D341Med (cell line): Measurements from ENCODE around the gene ERN2.
"Not testable (repeated sequence)": the region's sequence is repeated elsewhere in the genome, so short reads cannot be mapped to it uniquely, and the experiment has no call there.

Source experiments
- DNase-seq: peaks from one replicate; pipeline ENCODE4 v3.0.0; 2012; ENCODE audit warnings: low spot score

Gene ERN2

DNA sequence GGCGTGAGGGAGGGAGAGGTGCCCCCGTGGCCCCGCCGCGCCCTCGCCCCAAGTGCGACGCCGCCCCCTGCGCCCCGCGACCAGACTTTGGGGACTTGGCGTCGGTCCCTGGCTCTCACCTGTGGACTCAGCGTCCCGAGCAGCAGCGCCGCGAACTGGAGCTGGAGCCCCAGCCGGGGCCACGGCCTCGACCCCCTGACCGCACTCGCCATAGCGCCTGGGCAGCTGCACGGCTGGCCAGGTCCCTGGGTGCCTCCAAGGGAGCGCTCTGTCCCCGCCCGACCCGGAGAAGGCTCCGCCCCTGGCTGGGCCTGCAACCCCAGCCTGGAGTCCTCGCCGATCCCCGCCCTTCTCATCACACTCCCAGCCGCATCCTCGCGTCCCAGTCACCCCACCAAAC, at the start of gene ERN2:
Gene ERN2 (minus strand): TSS at position 247 of the 400 bp plus-strand sequence. CDS start 35 bp downstream, at position 212.
- no peak for DNase-seq

DNA sequence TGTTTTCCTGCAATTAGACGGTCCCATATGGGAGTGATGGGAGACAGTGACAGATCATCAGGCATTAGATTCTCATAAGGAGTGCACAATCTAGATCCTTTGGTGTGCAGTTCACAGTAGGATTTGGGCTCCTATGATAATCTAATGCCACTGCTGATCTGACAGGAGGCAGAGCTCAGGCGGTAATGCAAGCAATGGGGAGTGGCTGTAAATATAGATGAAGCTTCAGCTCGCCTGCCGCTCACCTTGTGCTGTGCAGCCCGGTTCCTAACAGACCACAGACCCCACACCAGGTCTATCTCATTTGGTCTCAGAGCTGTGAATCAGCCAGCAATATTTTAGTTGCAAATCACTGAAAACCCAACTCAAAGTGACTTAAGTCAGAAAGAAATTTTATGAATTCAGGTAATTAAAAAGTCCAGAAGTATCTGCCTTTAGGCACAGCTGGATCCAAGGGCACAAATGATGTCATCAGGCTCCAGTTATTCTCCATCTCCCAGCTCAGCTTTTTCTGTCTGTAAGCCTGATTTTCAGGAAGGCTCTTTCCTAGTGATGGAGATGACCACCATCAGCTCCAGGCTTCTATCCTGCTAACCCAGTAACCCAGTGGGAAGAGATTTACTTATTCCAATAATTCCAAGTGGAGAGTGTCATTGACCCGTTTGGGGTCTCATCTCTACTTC, 45.1 kb upstream of the ERN2 start:
- DNase-seq = no peak

DNA sequence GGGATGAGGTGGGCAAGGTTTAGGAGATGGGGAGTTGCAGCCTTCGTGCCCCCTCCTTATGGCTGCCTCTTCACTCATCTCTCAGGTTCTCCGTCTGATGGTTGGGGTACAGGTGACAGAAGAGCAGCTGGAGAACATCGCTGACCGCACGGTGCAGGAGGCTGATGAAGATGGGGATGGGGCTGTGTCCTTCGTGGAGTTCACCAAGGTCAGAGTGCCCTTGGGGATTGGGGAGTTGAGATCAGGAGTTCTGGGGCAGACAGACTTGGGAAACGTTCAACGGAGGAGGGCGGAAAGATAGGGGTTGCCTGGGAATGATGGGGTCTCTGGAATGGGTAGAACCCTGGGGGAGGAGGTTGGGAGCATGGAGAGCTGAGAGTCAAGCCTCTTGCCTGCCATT, 44.1 kb upstream of the ERN2 start:
- DNase-seq = no peak

DNA sequence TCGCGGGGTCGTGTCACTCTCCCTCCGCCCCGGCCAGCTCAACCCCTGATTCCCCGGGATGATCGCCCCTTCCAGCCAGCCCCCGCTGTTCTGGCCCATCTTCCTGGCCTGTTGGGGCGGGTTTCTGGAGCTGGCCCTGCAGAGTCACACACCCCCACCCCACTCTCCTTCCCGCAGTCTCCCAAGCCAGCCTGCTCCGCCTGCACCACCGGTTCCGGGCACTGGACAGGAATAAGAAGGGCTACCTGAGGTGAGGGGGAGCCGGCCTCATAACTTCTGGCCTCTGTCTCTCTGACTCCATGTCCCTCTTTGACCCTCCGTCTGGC, 42.4 kb upstream of the ERN2 start:
- DNase-seq = no peak

DNA sequence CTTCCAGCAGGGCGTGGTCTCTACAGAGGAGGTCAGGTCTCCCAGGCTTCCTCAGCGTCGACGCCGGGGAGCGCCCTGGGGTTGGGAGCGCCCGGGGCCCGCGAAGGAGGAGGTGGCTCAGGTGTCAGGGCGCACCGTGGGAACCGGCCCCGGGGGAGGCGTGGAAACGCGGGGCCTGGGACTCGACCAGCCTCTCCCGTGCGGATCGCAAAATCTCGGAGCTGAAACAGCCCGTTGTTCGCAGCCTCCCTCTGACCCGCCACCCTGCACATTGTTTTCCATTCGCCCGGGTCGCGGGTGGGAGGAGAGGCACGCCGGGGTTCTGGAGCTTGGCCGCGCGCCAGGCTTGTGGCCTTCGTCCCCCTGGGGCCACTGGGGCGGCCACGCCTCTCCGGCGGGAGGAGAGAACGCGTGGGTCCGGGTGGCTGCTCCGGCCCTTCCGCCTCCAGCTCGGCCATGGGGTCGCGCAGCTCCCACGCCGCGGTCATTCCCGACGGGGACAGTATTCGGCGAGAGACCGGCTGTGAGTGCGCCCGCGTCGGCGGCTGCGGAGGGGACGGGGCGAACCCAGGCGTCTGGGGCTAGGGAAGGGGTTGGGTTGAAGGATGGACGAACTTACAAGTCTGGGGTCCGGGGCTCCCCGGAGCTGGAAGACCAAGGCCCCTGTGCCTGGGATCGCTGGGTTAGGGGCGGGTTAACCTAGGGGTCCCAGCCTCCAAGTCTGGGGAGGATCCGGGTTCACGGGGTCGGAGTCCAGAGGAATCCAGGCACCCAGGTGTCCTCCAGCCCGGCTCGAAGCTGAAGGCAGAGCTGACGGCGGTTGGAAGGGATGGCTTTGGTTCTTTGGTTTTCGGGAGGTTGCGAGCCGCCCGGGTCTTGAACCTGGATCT, 41.8 kb upstream of the ERN2 start, which contains the start of gene CHP2:
Gene CHP2 (plus strand): TSS at position 433 of the 890 bp plus-strand sequence. CDS start 24 bp downstream, at position 457.
- peak; percentile 43 for DNase-seq

DNA sequence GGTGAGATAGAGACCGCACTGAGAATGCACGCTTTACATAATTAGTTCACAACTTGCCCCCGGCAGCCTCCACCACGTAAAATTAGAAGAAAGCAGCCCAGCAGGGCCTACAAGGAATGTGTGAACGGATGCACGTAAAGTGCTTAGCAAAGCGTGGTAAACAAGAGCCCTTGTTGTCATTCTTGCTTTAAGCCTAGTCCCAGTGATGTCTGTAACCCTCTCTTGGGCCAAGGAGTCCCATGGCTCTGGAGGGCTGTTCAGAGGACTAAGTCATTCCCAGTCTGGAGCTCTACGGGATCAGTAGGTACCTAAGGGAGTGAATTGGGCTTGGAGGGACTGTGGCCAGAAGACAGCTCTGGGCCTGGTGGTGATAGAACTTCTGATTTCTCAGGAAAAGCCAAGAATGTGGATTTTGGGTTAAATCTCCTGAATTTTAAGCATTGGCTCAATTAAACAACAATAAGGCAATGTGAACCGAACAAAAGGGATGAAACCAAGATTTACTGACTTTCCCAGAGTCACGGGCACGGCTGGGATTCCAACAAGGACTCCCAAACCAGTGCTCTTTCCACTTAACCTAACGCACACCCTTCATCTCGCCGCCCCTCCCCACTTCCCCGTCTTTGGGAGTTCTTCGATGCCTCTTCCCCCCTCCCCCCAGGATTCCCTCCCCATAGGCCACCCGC, 41.0 kb upstream of the ERN2 start:
- no peak for DNase-seq

DNA sequence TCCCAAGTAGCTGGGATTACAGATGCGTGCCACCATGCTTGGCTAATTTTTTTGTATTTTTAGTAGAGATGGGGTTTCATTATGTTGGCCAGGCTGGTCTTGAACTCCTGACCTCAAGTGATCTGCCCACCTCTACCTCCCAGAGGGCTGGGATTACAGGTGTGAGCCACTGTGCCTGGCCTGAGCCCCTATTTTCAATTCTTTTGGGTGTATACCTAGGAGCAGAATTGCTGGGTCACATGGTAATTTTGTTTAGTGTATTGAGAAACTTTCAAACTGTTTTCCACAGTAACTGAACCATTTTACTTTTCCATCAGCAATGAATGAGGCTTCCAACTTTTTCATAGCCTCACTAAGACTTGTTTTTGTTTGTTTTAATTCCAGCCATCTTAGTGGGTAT, 38.0 kb upstream of the ERN2 start:
- not testable (repeated sequence) for DNase-seq

DNA sequence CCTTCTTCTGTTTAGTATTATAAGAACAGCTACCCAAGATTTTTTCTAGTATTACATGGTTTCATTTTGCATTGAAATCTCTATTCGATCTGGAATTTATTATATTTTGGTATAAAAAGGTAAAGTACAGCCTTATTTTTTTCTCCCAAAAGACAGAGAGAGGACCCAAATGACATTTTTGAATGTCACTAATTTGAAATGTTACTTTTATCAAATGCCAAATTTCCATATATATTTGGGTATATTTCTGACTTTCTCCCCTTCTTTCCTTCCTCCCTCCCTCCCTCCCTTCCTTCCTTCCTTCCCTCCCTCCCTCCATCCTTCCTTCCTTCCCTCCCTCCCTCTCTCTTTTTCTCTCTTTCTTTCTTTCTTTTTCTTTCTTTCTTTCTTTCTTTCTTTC, 35.6 kb upstream of the ERN2 start:
- DNase-seq = no peak

DNA sequence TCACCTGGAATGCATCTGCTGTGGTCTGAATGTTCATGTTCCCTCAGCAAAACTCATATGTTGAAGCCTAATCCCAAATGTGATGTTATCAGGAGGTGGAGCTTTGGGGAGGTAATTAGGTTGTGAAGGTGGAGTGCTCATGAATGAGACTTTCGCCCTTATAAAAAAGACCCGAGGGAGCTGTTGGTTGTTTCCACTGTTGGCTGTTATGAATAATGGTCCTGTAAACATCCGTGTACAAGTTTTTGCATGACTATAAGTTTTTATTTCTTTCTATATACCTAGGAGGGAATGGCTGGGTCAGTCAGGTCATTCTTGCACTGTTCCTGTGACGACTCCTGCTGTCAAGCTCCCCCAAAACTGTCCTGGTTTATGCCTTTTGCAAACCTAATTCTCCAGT, 32.2 kb upstream of the ERN2 start:
- no peak for DNase-seq

DNA sequence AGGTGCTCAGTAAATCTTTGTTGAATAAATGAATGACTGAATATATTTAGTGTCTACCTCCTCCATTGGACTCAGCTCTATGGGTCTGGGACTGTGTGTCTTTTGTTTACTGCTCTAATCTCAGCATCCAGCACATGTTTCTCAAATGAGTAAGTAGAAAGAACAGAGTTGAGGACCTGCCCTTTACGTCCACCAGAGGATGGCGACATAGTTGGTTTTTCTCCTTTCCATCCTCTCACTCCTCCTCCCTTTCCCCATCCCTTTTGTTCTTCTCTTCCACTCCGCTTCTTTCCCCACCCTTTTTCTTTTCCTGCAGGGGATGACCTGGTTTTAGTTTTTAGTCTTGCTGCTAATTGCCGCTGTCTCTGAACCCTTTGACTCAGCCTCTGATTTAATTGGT, 29.7 kb upstream of the ERN2 start:
- DNase-seq = no peak

DNA sequence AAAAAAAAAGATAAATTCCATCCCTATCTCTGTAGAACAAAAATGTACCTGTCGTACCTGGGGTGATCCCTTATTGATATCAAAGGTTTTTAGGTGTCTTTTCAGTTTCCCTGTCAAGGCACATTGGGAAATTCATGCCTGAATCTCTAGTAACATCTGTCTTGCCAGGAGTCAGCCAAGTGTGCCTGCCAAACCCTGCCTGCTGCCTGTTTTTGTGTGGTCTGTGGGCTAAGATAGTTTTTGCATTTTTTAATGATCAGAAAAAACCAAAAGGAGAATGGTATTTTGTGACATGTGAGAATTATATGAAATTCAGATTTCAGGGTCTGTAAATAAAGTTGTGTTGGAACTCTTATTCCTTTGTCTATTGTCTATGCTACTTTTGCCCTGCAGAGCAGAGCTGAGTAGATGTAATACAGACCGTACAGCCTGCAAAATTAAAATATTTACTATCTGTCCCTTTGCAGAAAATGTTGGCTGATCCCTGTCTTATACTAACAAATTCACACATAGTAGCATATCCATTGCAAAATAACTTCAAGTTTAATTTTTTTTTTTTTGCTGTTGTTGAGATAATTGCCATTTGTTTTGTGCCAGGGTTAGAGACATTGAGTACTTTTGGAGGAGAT, 28.8 kb upstream of the ERN2 start:
- DNase-seq = no peak

DNA sequence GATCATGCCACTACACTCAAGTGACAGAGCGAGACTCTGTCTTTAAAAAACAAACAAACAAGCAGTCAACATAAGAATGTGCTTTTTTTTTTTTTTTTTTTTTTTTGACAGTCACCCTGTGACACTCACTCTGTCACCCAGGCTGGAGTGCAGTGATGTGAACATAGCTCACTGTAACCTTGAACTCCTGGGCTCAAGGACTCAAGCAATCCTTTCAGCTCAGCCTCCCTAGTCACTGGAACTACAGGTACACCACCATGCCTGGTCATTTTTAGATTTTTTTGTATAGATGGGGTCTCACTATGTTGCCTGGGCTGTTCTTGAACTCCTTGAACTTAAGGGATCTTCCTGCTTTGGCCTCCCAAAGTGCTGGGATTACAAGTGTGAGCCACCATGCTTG, 26.5 kb upstream of the ERN2 start:
- DNase-seq = no peak

DNA sequence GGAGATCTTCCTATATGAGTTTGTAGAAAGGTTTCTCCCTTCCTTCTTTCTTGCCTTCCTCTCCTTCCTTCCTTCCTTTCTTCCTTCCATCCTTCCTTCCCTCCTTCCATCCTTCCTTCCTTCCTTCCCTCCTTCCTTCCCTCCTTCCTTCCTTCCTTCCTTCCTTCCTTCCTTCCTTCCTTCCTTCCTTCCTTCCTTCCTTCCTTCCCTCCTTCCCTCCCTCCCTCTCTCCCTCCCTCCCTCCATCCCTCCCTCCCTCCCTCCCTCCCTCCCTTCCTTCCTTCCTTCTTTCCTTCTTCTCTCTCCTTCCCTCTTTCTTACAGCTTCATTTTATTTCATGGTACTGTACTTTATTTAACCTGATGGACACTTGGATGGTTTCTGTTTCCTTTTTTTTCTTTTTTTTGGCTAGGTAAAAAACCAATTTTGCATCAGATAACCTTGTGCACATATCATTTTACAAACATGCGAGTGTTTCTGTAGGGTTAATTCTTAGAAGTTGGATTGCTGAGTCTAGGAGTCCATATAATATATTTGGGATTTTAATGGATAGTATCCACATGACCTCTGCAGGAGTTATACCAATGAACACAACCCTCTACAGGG, 24.5 kb upstream of the ERN2 start:
- not testable (repeated sequence) for DNase-seq

DNA sequence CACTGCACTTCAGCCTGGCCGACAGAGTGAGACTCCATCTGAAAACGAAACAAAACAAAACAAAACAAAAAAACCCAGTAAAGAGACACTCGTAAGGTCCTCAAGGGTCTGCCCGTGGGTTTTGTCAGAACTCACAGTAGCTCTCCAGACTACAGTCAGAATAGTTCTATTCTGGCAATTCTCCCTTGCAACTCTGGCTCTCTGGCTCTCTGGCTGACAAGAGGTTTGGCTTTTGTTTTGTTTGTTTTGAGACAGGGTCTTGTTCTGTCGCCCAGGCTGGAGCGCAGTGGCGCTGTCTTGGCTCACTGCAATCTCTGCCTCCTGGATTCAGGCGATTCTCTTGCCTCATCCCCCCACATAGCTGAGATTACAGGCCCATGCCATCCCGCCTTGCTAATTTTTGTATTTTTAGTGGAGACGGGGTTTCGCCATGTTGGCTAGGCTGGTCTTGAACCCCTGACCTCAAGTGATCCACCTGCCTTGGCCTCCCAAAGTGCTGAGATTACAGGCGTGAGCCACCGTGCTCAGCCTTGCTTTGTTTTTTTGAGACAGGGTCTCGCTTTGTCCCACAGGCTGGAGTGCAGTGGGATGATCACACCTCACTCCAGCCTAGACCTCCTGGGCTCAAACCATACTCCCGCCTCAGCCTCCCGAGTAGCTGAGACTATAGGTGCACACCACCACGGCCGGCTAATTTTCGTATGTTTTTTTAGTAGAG, 21.3 kb upstream of the ERN2 start:
- no peak for DNase-seq

DNA sequence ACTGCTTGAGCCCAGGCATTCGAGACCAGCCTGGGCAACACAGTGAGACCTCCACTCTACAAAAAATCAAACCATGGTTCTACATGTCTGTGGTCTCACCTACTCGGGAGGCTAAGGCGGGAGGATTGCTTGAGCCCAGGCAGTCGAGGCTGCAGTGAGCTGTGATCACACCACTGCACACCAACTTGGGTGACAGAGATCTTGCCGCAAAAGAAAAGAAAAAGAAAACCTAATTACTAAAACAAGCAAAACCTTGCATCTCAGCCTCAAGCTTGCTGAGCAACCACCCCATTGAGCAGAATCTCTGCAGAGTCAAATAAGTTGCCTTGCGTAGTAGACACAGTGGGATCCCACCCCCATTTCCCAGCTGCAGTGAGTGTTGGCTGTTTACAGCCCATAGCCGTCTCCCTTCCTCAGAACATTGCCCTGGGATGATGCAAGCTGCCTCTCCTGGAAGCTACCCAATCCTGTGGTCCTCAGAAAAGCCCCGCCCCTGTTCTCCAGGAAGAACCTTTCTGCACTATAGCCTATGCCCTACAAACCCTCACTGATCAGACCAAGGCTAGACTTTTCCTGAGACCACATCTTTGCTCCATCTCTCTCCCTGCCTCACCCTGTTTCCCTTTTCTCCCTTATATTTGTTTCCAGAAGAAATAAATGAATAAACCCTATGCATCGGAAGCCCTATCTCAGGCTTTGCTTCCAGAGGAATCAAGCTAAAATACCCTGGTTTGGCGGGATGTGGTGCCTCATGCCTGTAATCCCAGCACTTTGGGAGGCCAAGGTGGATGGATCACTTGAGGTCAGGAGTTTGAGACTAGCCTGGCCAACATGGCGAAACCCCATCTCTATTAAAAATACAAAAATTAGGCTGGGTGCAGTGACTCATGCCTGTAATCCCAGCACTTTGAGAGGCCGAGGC, 16.7 kb upstream of the ERN2 start:
- DNase-seq = no peak

DNA sequence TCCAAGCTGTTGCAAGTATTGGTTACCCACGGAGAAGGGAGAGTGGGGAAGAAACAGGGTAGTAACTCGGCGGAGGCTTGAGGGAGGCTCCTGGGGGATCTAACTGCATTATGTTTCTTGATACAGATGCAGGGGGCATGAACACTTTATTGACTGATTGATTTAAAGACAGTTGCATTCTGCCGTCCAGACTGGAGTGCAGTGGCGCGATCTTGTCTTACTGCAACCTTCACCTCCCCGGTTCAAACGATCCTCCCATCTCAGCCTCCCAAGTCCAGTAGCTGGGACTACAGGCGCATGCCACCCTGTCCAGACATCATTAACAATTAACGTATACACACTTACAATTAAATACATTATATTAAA, 15.1 kb upstream of the ERN2 start:
- DNase-seq = no peak

DNA sequence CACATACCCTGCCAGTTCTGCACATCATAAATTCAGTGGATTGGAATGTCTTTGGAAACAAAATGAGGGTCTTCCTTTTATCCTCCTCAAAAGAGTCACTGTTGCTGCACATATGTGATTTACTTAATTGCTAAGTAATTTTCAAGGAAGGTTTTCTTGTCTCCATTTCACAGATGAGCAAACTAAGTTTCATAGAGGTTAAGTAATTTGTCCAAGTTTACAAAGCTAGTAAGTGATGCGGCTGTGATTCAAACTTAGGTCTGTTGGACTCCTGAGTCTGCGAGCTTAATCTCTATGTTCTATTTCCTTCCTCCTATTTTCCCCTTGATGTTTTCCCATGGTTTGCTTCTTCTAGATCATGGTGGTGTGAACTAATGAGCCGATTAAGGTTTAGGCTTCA, 13.7 kb upstream of the ERN2 start:
- DNase-seq = no peak

DNA sequence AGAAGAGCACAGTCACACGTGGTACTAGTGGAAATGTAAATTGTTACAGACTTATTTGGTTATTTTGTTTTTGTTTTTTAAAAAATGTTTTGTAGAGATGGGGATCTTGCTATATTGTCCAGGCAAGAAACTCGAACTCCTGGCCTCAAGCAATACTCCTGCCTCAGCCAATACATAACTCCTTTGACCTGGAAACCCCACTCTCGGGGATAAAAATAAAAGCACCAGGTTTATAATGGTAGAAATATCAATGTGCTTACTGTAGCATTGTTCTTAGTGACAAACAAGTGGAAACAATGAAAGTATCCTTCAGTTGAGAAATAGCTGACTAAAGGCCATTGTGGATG, 11.7 kb upstream of the ERN2 start:
- DNase-seq = no peak

DNA sequence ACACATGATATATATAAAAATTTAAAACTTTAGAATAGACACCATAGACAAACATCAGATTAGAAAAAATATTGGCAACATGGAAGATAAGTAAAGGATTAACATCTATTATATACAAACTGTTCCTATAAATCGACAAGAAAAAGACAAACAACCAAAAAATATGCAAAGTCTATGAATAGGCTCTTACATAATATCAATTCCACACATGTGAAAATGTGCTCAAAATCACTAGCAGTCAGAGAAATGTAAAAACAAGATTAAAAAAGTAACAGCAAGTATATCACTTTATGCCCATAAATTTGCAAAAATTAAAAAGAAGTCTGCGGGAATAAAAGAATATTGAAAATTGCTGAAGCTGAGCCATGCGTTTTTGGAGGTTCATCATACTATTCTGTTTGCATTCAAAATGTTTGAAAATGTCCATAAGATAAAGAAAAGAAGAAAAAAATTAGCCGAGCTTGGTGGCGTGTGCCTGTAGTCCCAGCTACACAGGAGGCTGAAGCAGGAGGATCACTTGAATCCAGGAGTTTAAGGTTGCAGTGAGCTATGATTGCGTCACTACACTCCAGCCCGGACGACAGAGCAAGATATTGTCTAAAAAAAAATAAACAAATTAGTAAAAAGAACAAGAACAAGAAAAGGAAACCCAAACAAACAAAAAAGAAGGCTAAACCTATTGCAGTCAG, 11.2 kb upstream of the ERN2 start:
- DNase-seq = no peak
